ENCODE results near the gene COBLL1.

GRCh38 chr2:164694275-164694695, 147.3 kb downstream of the COBLL1 start:
- no peak for TF ChIP-seq REST (IDR thresholded peaks at IDR 0.05; ENCODE audit: insufficient read depth in 1 of 2, low read depth in 2 of 2, low read length in 2 of 2)
- no peak for TF ChIP-seq SIN3A (IDR thresholded peaks at IDR 0.05; ENCODE audit: borderline replicate concordance, insufficient read depth, low read length)
- TF ChIP-seq POLR2AphosphoS5 (IDR thresholded peaks at IDR 0.05; ENCODE audit: low read depth, low read length), result no peak
- no peak for TF ChIP-seq TAF1 (IDR thresholded peaks at IDR 0.05; ENCODE audit: borderline replicate concordance, insufficient read depth, low read length)
- TF ChIP-seq FOXP2 (optimal IDR thresholded peaks at IDR 0.05; ENCODE audit: borderline replicate concordance, extremely low read depth, extremely low read length, insufficient read depth), result no peak
